CD4-positive, alpha-beta T cell (primary cell): ENCODE data around the gene LTA. TPM values are rescaled to one million over a fixed set of nuclear protein-coding genes. Genes with fewer than 3 reads are reported as not detected.

Source experiments
- ATAC-seq: fragments of 200-7000 bp; cut with Tn5 transposase; one replicate; pipeline ENCODE4 v1.10.0; 2022; ENCODE audit warnings: mild to moderate bottlenecking; ENCODE audit not compliant: poor library complexity
- CTCF ChIA-PET: fragments of 350-600 bp; sonication (Branson Sonifier 250); formaldehyde crosslinking; loops from one replicate; lab custom pipeline; 2021; ENCODE audit warnings: antibody characterized with exemption, inconsistent platforms; lab: Charles Lee
- POLR2A ChIA-PET: fragments of 350-600 bp; sonication (Branson Sonifier 250); formaldehyde crosslinking; loops from one replicate; lab custom pipeline; 2021; ENCODE audit warnings: antibody characterized with exemption, inconsistent platforms; lab: Charles Lee
- DNase-seq, 14 experiments: peaks; one replicate each; pipeline ENCODE4 v3.0.0-alpha.2; 2013 to 2020; ENCODE audit warnings: mixed read lengths in 2 of 14
- H3K27ac ChIP-seq, 2 donors: one replicate each; pipeline versions ENCODE4 v1.5.1 to v1.7.0; 2013; ENCODE audit warnings: low read length in 2 of 2, low read depth in 1 of 2, mild to moderate bottlenecking in 1 of 2
- H3K27me3 ChIP-seq, 2 experiments: 1 replicate in 1 of 2; 2 replicates in 1 of 2; pipeline versions ENCODE4 v1.6.1 to v1.7.0; 2013; ENCODE audit warnings: low read length in 2 of 2, control low read depth in 1 of 2, mild to moderate bottlenecking in 1 of 2, moderate library complexity in 1 of 2; ENCODE audit not compliant: insufficient read depth in 2 of 2, control insufficient read depth in 1 of 2
- H3K36me3 ChIP-seq: one replicate; pipeline ENCODE4 v1.6.1; 2013; ENCODE audit warnings: low read length, control low read depth; ENCODE audit not compliant: insufficient read depth
- H3K4me1 ChIP-seq: one replicate; pipeline ENCODE4 v1.6.1; 2013; ENCODE audit warnings: low read length, control low read depth; ENCODE audit not compliant: insufficient read depth
- H3K4me3 ChIP-seq: one replicate; pipeline ENCODE4 v1.5.1; 2013; ENCODE audit warnings: mild to moderate bottlenecking, low read length, moderate library complexity
- H3K9me3 ChIP-seq, 2 experiments: 1 replicate in 1 of 2; 2 replicates in 1 of 2; pipeline versions ENCODE4 v1.6.1 to v1.7.0; 2013; ENCODE audit warnings: low read length in 2 of 2, mild to moderate bottlenecking in 2 of 2, control low read depth in 1 of 2, moderate library complexity in 1 of 2; ENCODE audit not compliant: control insufficient read depth in 1 of 2, insufficient read depth in 1 of 2
- H3K27ac Mint-ChIP-seq: one replicate; pipeline ENCODE4 v1.8.0; 2020; ENCODE audit warnings: mixed read lengths
- H3K27me3 Mint-ChIP-seq: one replicate; pipeline ENCODE4 v1.8.0; 2021; ENCODE audit warnings: mixed read lengths
- H3K36me3 Mint-ChIP-seq: one replicate; pipeline ENCODE4 v1.8.0; 2021; ENCODE audit warnings: low read depth, mixed read lengths
- H3K4me1 Mint-ChIP-seq: one replicate; pipeline ENCODE4 v1.8.0; 2021; ENCODE audit warnings: low read depth, mixed read lengths
- H3K4me3 Mint-ChIP-seq: one replicate; pipeline ENCODE4 v1.8.0; 2020; ENCODE audit warnings: mild to moderate bottlenecking, mixed read lengths
- H3K9me3 Mint-ChIP-seq: one replicate; pipeline ENCODE4 v1.8.0; 2020; ENCODE audit warnings: mixed read lengths
- CTCF ChIP-seq: fragments of 200-600 bp; IDR thresholded peaks from one replicate; pipeline ENCODE4 v1.8.0; 2022; ENCODE audit warnings: antibody characterized with exemption, mild to moderate bottlenecking
- intact Hi-C, 2 experiments: fragments of 100-400 bp; cut with DNase I in 1 of 2; cut with micrococcal nuclease in 1 of 2; formaldehyde crosslinking; loops; one replicate each; pipeline versions ENCODE4 v1.15.1 to v1.9.0; 2023 to 2025; cut with DNase I, micrococcal nuclease
- total RNA-seq, 174 experiments: library from RNA in 2 of 174; stranded (reverse) in 2 of 174; gene quantifications; one replicate each; pipeline ENCODE4 v1.2.3 and lab custom pipeline; 2021 to 2026

The LTA gene
- total RNA-seq, 2 experiments from 2014 or later = 15.4 to 16.7 TPM

GRCh38 chr6:31543639-31544038, 28.4 kb upstream of the LTA start:
- Mint-ChIP-seq H3K4me1 (peaks cover 62% of the 10 kb centered on the region), H3K9me3 (no peaks in the 10 kb centered on the region), H3K27ac (no peak overlapping the region), H3K4me3 (no peak overlapping the region), H3K36me3 (peaks cover 35% of the 10 kb centered on the region), H3K27me3 (no peaks in the 10 kb centered on the region)
- H3K9me3 ChIP-seq = no peaks in the 10 kb centered on the region
- ATAC-seq (no peak), DNase-seq (no peak)
- TF ChIP-seq CTCF = no peak
- peaks cover 19% of the 10 kb centered on the region for H3K36me3 ChIP-seq
- H3K27ac ChIP-seq = no peak overlapping the region
- CTCF ChIA-PET = interaction anchor here (11.8 kb wide), 1 partner anchor 53 kb away, joined by 284 read pairs; the partner anchor contains the start of gene NCR3
- no peaks in the 10 kb centered on the region for H3K27me3 ChIP-seq
- no peak overlapping the region for H3K4me3 ChIP-seq
- intact Hi-C loops = loop anchor here in 1 of 2 experiments (5.0 kb wide), 1 partner anchor 414 kb away; the partner anchor contains the start of genes NELFE and SKIC2
- H3K4me1 ChIP-seq = peaks cover 59% of the 10 kb centered on the region
- POLR2A ChIA-PET = interaction anchor here (0.9 to 4.2 kb wide), 2 partner anchors 34 to 39 kb away, joined by 3 to 106 read pairs; partner anchors contain the start of genes LST1 and LTB

GRCh38 chr6:31544676-31545075, 27.4 kb upstream of the LTA start:
- Histone ChIP-seq H3K4me3 (no peak overlapping the region), H3K36me3 (peaks cover 13% of the 10 kb centered on the region), H3K9me3 (no peaks in the 10 kb centered on the region), H3K4me1 (peaks cover 50% of the 10 kb centered on the region), H3K27me3 (no peaks in the 10 kb centered on the region), H3K27ac (no peak overlapping the region)
- Mint-ChIP-seq H3K9me3 (no peaks in the 10 kb centered on the region), H3K4me1 (peaks cover 57% of the 10 kb centered on the region), H3K36me3 (peaks cover 25% of the 10 kb centered on the region), H3K27me3 (no peaks in the 10 kb centered on the region), H3K4me3 (peak overlapping the region; percentile 3), H3K27ac (peak overlapping the region; percentile 3)
- ChIA-PET CTCF (interaction anchor here (0.5 to 11.8 kb wide), 2 partner anchors 51 to 275 kb away, joined by 3 to 284 read pairs; partner anchors contain the start of gene NCR3), POLR2A (interaction anchor here (0.9 kb wide), 1 partner anchor 33 kb away, joined by 3 read pairs; no protein-coding TSS in a partner anchor)
- intact Hi-C loops = loop anchor here in 1 of 2 experiments (5.0 kb wide), 3 partner anchors 108 to 413 kb away; partner anchors contain the start of genes BAG6, EHMT2, NELFE and SKIC2
- ATAC-seq = no peak
- no peak for TF ChIP-seq CTCF
- DNase-seq = no peak

GRCh38 chr6:31545291-31545690, 26.8 kb upstream of the LTA start:
- DNase-seq (no peak), ATAC-seq (no peak)
- no peaks in the 10 kb centered on the region for H3K9me3 Mint-ChIP-seq
- no peak overlapping the region for H3K27ac ChIP-seq
- ChIA-PET POLR2A (interaction anchor here (8.0 kb wide), 1 partner anchor 52 kb away, joined by 119 read pairs; no protein-coding TSS in a partner anchor), CTCF (interaction anchor here (0.5 to 11.8 kb wide), 2 partner anchors 51 to 275 kb away, joined by 3 to 284 read pairs; partner anchors contain the start of gene NCR3)
- peaks cover 44% of the 10 kb centered on the region for H3K4me1 ChIP-seq
- H3K36me3 Mint-ChIP-seq = peaks cover 18% of the 10 kb centered on the region
- H3K9me3 ChIP-seq = no peaks in the 10 kb centered on the region
- intact Hi-C loops = loop anchor here in 1 of 2 experiments (5.0 kb wide), 2 partner anchors 107 to 352 kb away; partner anchors contain the start of genes BAG6 and EHMT2
- H3K27me3 Mint-ChIP-seq = no peaks in the 10 kb centered on the region
- no peak for TF ChIP-seq CTCF
- H3K4me3 ChIP-seq = no peak overlapping the region
- H3K27me3 ChIP-seq = no peaks in the 10 kb centered on the region
- H3K4me3 Mint-ChIP-seq = peak overlapping the region; percentile 58
- H3K4me1 Mint-ChIP-seq = peaks cover 51% of the 10 kb centered on the region
- no peak overlapping the region for H3K27ac Mint-ChIP-seq
- H3K36me3 ChIP-seq = peaks cover 8% of the 10 kb centered on the region
